DLD1 (cell line): Measurements from ENCODE around the gene ZNF528.

Experiments
- in situ Hi-C: cut with HindIII; loops from 2 replicates; pipeline ENCODE4 v1.10.0; 2017; ENCODE audit warnings: low sequenced_read_pairs

ZNF528 gene

DNA sequence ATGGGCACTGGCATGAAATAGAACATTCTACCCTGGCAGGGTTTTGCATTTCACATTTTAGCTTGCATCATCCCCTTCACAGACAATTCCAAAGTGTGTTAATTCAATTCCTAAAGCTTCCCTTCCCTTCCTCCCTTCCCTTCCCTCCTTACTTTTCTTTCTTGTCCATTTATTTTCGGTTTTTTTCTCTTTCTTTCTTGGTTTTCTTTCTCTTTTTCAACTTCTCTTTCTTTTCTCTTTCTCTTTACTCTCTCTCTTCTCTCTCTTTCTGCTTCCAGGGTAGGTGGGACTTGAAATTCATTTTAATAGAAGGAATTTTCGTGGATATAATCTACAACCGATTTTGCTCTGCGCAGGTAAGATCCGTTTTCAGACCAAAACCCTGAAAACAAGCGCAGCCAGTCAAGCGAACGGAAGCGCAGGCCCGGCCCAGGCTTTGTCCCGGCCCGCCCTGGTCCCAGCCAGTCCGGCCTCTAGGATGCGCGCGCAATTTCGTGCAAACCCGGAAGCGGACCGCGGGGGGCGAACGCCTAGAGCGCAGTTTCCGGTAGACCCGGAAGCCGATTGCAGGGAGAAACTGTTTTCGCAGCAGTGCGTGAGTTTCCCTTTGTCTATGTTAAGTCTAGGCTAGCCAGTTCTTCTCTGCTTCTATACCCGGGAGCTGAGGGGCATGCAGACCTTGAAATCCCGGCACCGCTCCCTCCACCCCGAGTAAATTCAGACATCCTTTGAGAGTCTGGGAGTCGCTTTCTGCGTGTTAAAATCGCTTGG lies at the start of gene ZNF528:
ZNF528 (plus strand) TSS at position 540 of the 771 bp plus-strand sequence. CDS start 4,165 bp downstream, outside the sequence.
- in situ Hi-C loops, result no loop called here

DNA sequence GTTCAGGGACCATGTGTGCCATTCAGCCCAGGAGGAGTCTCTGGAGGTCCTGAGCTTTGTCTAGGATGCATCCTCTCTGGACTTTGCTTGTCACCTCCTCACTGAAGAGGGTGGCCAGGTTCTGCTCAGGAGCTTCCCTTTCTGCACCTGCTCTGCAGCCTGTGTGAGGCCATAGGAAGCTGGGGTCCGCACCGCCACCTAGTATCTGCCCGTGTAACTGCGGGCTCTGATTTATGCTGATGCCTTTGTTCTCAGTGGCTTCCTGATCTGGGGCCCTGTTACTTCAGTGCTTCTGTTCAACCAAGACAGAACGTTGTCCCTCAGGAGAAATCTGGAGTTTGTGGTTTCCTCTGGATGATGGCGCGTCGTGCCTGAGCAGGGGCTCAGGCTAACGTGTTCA lies 46.1 kb upstream of the ZNF528 start:
- in situ Hi-C loops, result no loop called here

DNA sequence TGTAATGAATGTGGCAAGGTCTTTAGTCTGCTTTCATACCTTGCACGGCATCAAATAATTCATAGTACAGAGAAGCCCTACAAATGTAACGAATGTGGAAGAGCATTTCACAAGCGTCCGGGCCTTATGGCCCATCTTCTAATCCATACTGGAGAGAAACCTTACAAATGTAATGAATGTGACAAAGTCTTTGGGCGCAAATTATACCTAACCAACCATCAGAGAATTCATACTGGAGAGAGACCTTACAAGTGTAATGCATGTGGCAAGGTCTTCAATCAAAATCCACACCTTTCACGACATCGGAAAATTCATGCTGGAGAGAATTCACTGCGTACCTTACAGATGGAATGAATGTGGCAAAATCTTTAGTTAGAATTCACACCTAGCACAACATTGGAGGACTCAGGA lies 31.2 kb upstream of the ZNF528 start:
- in situ Hi-C loops, result no loop called here

DNA sequence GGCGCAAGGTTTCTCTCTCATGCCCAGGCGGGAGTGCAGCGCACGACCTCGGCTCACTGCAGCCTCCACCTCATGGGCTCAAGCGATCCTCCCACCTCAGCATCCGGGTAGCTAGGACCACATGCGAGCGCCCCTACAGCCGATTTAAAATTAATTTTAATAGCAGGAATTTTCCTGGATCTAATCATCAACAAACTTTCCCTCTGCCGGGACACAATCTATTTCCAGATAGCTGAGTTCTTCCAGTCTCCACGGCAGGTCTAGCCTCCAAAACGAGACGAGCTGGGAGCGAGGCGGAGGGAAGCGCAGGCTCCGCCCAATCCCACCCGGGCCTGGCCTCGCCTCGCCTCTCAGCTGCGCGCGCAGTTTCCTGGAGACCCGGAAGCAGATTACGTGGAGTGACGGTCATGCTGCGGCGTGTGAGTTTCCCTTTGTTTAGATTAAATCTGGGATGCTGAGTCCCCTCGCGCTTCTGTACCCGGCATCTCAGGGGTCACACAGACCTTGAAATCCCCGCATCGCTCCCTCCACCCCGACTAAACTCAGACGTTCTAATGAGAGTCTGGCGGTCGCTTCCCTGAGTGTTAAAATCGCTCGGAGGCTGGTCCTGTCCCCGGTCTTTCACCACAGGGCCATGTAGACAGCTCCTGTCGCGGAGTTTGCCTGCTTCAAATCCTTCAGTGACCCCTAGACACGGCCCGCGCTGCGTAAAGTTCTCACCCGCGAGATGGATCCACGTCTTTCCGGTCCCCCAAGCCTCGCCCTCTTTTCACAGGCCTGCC lies 27.9 kb upstream of the ZNF528 start, which contains the start of gene ZNF880:
ZNF880 (plus strand) TSS at position 365 of the 782 bp plus-strand sequence; CDS start at position 408, 43 bp downstream.
- in situ Hi-C loops, result no loop called here

- in situ Hi-C loops, result no loop called here
These were observed 27.3 kb upstream of the ZNF528 start for GRCh38 chr19:52370341-52370710.

DNA sequence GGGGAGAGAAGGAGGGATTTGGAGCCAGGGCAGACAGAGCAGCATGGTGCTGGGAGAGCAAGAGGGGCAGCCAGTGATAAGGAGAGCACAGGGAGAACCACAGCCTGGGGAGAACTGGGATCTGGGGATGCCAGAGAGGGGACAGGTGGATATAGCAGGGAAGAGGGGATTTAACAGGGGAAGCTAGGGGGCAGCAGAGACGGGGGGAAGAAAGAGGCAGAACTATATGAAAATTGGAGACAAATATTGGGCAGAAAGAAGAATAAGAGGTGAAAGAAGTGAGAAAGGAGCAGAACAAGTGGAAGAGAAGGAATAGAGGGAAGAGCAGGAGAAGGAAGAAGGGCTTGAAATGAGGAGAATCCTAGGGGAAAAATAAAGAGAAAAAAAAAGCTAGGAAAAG lies 6.5 kb upstream of the ZNF528 start:
- in situ Hi-C loops, result no loop called here

- in situ Hi-C loops, result no loop called here
These were observed 412 bp downstream of the ZNF528 start for GRCh38 chr19:52398081-52398441.

GRCh38 chr19:52410276-52410675 lies 12.6 kb downstream of the ZNF528 start:
- in situ Hi-C loops, result no loop called here

GRCh38 chr19:52415711-52416110 lies 18.1 kb downstream of the ZNF528 start:
- in situ Hi-C loops, result no loop called here

DNA sequence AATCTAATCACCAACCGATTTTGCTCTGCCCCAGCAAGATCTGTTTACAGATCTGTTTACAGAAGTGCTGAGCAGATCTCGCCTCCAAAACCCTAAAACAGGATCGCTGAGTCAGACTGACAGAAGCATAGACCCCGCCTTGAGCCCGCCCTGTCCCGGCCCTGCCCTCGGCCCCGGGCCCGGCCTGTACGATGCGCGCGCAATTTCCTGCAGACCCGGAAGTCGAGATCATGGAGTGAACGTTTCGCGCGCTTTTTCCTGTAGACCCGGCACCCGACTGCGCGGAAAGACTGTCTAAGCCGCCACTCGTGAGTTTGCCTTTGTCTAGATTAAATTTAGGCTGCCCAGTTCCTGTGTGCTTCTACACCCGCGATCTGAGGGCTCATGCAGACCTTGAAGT lies 31.3 kb downstream of the ZNF528 start, which contains the start of gene ZNF534:
ZNF534 (plus strand) TSS at position 212 of the 400 bp plus-strand sequence. CDS start 2,327 bp downstream, outside the sequence.
- in situ Hi-C loops, result no loop called here

DNA sequence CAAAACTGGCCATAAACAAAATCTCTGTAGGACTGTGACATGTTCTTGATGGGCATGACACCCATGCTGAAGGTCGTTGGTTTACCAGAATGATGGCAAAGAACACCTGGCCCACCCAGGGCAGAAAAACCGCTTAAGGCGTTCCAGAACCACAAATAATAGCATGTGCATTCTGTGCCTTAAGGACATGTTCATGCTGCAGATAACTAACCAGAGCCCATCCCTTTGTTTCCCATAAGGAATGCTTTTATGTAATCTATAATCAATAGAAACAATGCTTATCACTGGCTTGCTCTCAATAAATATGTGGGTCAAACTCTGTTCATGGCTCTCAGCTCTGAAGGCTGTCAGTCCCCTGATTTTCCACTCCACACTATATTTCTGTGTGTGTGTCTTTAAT lies 44.5 kb downstream of the ZNF528 start:
- in situ Hi-C loops, result no loop called here

DNA sequence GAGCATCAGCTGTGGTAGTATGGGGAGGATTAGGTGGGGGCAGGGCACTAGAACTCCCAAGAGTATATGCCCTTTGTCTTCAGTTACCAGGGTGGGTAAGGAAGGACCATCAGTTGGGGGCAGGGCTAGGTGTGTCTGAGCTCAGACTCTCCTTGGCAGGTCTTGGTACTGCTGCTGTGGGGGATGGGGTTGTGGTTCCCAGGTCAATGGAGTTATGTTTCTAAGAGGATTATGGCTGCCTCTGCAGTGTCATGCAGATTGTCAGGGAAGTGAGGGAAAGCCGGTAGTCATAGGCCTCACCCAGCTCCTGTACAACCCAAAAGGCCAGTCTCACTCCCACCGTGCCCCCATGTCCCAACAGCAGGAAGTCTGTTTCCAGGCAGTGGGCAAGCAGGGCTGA lies 46.9 kb downstream of the ZNF528 start:
- in situ Hi-C loops, result no loop called here

GRCh38 chr19:52451241-52451640 lies 53.6 kb downstream of the ZNF528 start:
- in situ Hi-C loops, result no loop called here

DNA sequence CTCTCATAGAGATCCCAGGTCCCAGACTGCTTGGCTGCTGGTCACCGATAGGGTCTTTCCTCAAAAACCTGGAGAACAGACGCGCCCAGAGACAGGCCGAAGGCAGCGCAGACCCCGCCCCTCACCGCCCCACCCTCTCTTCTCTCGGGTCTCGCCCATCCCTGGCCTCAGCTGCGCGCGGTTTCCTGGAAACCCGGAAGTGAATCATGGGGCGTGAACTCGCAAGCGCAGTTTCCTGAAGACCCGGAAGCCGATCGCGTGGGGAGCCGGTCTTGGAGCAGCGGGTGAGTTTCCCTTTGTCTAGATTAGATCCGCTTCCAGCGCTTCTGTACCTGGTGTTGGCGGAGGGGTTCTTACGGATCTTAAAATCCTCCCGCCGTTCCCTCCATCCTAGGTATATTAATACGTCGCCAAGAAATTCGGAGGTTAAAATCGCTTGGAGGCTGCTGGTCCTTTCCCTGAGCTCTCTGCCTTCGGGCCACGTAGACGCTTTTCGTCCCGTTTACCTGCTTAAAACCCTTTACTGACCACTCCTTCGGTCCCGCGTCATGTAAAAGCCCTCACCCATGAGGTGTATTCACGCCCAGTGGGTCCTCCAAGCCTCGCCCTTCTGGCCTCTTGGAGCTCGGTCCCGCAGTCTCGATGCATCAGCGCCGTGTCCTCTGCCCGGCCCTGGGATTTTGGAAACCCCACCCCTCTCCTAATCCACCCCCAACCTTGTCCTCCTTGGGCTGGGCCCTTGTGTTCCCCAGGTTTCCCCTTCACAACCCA lies 55.9 kb downstream of the ZNF528 start, which contains the start of gene ZNF578:
ZNF578 (plus strand) TSS at position 230 of the 771 bp plus-strand sequence. CDS start 48,293 bp downstream, outside the sequence.
- in situ Hi-C loops, result no loop called here

GRCh38 chr19:52464798-52465470 lies 67.3 kb downstream of the ZNF528 start:
- in situ Hi-C loops, result no loop called here
